Activated naive CD4-positive, alpha-beta T cell treated with anti-CD3 and anti-CD28 coated beads, Interleukin-2, amount 50 U/mL, for 16 hours (primary cell): ENCODE measurements around the gene KCNQ1.

Experiments used
- DNase-seq: peaks from one replicate; pipeline ENCODE4 v3.0.0-alpha.2; 2020

The KCNQ1 gene

GRCh38 chr11:2792381-2793250, 347.8 kb downstream of the KCNQ1 start:
- DNase-seq = peak; percentile 9

GRCh38 chr11:2793701-2794045, 348.9 kb downstream of the KCNQ1 start:
- DNase-seq = peak; percentile 6

GRCh38 chr11:2794046-2794967, 349.5 kb downstream of the KCNQ1 start:
- peak; percentile 7 for DNase-seq

- DNase-seq = peak; percentile 6
Measured at GRCh38 chr11:2794968-2795322, 350.1 kb downstream of the KCNQ1 start.

GRCh38 chr11:2795491-2795991, 350.7 kb downstream of the KCNQ1 start:
- DNase-seq = peak; percentile 7

GRCh38 chr11:2796091-2796490, 351.3 kb downstream of the KCNQ1 start:
- DNase-seq = no peak

- peak; percentile 6 for DNase-seq
Measured at GRCh38 chr11:2796508-2797113, 351.8 kb downstream of the KCNQ1 start.

GRCh38 chr11:2797121-2797711, 352.4 kb downstream of the KCNQ1 start:
- peak; percentile 7 for DNase-seq

- peak; percentile 8 for DNase-seq
Measured at GRCh38 chr11:2797741-2798361, 353.0 kb downstream of the KCNQ1 start.

- peak; percentile 4 for DNase-seq
Measured at GRCh38 chr11:2798951-2799761, 354.3 kb downstream of the KCNQ1 start.

- peak; percentile 2 for DNase-seq
Measured at GRCh38 chr11:2799881-2800654, 355.3 kb downstream of the KCNQ1 start.

GRCh38 chr11:2800655-2801531, 356.1 kb downstream of the KCNQ1 start:
- peak; percentile 2 for DNase-seq

GRCh38 chr11:2801711-2802388, 357.0 kb downstream of the KCNQ1 start:
- DNase-seq = peak; percentile 8

- DNase-seq = peak; percentile 7
Measured at GRCh38 chr11:2802389-2803185, 357.8 kb downstream of the KCNQ1 start.

- DNase-seq = peak; percentile 9
Measured at GRCh38 chr11:2803186-2804091, 358.6 kb downstream of the KCNQ1 start.

GRCh38 chr11:2804189-2804588, 359.4 kb downstream of the KCNQ1 start:
- DNase-seq = no peak
